Stimulated activated CD8-positive, alpha-beta memory T cell treated with anti-CD3 and anti-CD28 coated beads, Interleukin-7, amount 100 ng/mL, for 24 hours (primary cell): ENCODE data around the gene CDH23.
A peak's percentile ranks its signal among the peaks of the same experiment; 100 is the strongest.

Experiments
- DNase-seq: peaks from one replicate; pipeline ENCODE4 v3.0.0-alpha.2; 2020; ENCODE audit warnings: low read depth

The CDH23 gene

DNA sequence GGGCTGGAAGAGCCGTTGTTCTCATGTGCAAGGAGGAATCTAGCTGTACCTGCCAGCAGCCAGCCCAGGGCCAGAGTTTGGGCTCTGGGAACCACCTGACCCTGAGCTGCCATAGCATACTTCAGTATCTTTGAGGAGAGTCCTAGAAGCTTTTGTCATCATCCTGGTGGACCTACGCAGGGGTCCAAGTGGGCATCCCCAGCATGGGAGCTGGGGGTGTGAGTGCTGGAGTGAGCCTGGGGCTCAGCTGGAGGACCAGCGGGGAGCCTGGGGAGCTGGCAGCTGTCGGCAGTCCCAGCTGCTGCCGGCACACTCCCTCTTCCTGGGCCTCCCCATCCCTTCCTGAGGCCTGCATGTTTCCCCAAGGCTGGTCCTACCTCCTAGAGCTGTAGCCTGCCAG is 290.4 kb downstream of the CDH23 start:
- no peak for DNase-seq

DNA sequence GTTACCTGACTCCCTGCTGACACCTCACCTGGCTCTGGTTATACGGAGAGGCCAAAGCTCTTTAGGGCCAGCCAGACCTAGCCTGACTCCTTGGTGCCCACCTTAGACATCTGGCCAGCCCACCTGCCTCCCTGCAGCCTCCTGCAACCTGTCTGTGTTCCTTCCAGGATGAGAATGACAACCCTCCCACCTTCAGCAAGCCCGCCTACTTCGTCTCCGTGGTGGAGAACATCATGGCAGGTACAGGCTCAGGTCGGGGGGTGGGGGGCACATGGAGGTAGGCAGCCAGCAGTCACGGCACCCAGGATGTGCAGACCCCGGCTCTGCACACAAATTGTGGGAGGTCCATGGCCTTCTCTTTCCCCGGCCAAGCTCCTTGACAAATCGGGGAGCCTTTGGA is 290.8 kb downstream of the CDH23 start:
- DNase-seq, result no peak

DNA sequence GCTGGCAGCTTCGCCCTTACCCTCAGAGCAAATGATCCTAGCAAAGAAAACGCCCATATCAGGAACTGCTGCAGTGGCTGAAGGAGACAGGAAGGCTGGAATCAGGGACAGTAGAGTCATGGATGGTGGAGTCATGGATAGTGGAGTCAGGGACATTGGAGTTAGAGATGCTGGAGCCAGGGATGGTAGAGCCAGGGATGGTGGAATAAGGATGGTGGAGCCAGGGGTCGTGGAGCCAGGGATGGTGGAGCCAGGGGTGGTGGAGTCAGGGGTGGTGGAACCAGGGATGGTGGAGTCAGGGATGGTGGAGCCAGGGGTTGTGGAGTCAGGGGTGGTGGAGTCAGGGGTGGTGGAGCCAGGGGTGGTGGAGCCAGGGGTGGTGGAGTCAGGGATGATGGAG is 291.5 kb downstream of the CDH23 start:
- DNase-seq, result no peak

DNA sequence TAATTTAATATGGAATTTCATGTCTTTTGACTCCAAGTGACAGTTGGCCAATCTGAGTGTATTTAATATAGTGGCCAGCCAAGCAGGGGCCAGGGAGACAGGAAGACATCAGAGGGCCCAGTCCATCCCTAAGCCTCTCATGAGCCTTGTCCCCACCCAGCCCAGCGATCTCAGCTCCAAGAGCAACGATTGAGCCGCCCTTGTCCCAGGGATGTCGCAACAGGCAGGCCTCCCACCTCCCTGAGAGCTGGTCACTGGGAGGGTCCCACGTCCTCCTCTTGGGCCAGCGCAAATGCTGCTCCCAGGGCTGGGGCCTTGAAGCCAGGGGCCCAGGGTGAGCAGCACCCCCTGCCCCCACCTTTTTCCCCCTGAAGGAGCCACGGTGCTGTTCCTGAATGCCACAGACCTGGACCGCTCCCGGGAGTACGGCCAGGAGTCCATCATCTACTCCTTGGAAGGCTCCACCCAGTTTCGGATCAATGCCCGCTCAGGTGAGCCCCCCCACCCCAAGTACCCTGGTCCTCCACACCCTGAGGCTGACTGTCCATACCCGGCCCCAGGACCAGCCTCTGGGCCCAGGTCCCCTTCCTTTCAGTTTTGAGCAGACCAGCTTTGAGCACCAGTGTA is 293.5 kb downstream of the CDH23 start:
- no peak for DNase-seq

DNA sequence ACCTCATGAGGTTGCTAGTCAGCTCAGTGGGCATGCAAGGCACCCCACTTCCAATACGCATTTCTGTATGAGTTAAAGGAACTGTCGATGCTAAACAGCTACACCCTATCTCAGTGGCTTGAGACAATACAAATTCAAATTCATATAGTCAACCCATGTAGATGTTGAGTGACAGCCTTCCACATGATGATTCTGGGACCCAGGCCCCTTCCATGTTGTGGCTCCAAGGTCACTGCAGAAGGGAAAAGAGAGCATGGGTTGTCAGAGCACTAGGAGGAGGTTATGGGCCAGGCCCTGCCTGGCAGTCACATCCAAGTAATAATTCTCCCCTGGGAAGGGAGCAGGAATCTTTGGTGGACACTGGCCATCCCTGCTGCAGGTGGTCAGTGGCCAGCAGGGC is 294.7 kb downstream of the CDH23 start:
- no peak for DNase-seq

DNA sequence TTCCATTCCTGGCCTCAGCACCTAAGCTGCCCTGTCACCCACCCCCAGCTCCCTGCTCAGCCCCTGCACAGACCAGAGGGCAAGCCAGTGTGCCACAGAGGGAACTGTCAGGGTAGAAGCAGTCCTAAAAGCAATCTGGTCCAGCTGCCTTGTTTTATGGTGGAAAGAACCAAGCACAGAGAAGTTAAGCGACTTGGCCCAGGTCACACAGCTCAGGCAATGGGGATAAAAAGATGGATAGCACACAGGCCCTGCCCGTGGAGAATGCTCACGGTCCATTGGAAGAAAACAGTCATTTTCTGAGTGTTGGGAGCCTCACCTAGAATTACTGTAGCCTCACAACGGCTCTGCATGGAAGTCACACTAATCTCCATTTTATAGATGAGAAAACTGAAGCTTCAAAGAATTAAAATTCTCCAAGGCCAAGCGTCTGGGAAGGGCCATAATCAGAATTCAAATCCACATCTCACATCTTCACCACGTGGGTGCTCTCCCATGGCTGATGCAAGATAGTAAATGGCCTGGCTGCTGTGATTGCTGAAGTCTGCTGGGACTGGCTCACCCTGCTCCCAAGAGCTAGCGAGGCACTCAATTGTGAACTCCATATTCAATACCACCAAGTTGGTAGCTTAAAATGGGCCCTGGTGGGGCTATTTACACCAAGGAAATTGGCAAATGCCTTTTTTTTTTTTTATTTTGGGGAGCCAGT is 296.0 kb downstream of the CDH23 start:
- no peak for DNase-seq

DNA sequence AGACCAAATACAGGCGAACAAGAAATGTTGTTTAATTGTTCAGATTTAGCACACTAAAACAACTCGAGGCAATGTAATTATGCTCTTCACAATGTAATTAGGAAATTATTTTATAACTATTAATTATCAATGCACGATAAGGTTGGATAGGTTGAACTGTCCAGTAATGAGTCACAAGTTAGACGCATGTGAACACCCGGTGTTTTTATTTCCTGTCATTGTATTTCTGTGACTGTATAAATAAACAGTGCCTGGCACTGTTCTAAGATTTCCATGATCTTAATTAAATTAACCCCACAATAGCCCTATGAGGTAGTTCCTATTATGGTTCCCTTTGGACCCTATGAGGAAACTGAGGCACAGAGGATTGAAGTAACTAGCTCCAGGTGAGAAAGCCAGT is 296.7 kb downstream of the CDH23 start:
- no peak for DNase-seq

DNA sequence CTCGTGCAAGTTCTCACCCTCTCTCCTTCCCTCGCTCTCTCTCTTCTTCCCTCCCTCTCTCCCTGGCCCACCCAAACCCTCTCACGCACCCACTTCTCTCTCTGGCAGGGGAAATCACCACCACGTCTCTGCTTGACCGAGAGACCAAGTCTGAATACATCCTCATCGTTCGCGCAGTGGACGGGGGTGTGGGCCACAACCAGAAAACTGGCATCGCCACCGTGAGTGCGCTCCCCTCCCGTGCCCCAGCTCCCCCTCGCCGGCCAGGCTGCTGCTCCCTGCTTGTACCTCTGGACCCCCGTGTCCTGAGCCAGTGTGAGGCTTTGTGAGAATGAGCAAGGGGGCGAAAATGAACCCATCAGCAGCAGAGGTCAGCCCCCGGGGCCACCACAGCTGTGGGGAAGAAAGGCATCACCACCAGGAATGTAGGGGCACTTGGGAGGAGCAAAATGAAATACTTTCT is 297.4 kb downstream of the CDH23 start:
- no peak for DNase-seq

DNA sequence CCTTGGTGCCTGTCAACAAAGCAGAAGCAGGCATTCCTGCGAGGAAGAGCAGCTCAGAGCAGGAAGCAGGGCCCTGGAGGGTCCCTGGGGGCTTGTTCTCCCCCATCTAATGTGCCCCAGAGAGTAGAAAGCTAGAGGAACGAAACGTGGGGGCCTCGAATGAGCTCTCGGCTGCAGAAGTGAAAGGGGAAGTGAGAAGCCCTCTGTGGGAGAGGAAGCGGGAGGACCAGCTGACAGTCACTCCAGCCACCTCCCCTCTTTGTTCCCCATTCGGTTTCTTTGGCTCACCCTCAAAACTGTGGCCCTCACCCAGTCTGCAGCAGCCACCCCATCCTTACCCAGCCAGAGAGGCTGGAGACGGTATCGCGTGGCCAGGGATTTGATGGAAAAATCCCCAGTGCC is 297.8 kb downstream of the CDH23 start:
- no peak for DNase-seq

DNA sequence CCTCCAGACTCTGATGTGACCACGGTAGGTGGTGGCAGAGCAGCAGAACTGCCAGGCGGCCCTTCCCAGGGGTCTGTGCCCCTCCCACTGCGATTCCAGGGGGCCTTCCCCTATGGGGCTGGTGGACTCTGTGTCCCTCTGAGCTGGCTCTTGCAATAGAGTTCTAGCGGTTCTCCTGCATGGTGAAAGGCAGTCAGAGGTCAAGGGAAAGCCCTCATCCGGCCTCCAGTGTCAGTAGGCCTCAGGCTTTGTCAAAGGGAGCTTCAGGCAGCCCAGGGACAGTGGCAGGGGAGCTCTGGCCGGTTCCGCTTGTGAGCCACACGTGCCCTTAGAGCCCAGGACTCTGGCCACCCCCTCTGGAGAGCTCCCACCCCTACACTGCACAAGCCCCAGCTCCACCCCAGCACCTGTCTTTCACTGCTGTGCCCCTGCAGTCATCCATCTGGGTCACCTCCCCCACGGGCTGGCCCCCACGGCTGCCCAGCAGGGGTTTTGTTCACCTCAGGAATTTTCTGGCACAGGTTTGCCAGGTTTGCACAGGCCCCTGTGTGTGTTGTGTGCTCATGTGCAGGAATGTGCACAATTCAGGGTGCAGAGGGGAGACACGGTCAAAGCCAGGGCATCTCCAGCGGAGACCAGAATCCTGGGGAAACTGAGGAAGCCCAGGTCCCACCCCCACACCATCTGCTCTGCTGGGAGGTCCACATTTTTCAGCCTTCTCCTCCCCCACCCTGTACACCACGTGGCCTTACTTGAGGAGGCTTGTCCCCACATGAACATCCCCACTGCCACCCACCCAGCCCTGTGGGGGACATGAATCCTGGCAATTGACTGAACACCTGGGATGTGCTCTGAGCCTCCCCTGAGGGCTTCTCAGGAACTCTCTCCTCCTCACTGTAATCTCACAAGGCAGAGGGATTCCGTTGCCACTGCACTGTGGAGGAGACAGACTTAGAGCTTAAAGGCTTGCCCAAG is 299.1 kb downstream of the CDH23 start:
- DNase-seq, result no peak

DNA sequence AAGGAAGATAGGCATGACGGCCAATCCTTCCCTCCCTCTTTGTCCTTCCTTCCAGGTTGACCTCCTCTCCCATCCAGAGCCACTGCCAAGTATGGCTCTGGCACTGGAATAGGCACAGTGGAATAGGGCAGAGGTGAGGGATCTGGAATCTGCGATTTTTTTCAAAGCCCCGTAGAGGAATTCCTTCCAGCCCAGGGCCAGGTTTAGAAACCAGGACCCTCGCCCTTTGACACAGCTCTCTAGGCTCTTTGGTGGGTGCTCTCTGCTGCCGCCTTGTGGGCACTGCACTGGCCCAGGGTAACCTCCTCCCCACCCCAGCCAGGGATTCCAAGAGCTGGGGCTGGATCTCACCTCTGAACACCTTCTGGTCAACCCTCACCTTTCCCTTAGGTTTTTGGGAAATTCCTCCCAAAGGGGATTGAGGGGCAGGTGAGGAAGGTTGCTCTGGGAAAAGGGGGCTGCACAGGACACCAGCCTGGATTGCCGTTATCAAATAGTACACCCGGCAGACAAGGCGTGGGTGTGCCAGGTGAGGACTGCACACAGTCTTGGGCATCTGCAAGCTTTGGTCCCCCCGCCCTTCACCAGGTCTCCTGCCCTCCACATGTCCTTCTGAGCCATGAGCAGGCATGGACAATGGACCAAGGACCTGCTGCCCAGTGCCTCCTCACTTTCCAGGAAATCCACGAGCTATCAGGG is 300.1 kb downstream of the CDH23 start:
- peak; percentile 51 for DNase-seq

DNA sequence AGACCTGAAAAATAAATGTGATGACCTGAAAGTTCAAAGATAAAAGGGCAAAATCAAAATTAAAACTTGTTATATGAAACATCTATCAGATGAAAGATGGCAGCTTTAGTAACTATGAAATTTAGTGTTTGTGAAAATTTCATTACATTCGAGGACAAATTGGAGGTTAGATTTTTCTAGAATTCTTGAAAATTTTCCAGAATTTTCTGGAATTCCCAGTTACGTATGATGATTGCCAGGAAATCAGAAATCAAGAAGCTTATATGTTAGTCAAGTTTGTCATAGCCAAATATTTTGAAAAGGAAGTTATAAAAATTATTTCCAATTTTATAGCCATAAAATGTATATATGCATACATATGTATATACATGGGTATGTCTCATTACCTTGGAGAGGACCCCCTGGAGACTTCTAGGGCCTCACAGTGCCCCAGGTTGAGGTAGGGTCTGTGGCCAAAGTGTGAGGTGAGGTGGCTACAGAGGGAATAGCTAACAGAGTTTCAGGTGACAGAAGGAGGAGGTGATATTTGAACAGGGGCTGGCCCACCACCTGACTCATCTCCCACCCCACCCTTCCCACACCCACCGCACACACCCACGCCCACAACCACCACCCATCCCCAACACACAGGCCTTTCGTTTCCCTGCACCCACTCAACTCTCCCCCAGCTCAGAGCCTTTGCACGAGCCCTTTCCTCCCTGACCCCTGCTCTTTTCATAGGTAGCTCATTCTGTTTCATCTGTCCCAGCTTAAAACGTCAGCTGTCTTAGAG is 301.4 kb downstream of the CDH23 start:
- peak; percentile 28 for DNase-seq

DNA sequence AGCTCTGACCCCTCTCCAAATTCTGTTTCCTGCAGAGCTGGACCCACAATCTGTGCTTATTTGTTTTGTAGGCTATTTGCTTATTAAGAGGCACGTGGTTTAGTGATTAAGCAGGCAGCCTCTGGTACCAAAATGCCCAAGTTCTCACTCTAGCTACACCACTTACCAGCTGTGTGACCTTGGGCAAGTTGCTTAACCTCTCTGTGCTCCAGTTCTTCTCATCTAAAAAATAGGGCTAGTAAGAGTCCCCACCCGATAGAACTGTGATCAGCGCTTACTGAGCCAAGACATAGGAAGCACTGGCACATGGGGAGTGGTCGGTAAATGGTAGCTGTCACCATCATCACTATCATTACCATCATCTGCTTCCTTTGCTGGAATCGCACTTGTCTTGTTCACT is 302.0 kb downstream of the CDH23 start:
- no peak for DNase-seq

DNA sequence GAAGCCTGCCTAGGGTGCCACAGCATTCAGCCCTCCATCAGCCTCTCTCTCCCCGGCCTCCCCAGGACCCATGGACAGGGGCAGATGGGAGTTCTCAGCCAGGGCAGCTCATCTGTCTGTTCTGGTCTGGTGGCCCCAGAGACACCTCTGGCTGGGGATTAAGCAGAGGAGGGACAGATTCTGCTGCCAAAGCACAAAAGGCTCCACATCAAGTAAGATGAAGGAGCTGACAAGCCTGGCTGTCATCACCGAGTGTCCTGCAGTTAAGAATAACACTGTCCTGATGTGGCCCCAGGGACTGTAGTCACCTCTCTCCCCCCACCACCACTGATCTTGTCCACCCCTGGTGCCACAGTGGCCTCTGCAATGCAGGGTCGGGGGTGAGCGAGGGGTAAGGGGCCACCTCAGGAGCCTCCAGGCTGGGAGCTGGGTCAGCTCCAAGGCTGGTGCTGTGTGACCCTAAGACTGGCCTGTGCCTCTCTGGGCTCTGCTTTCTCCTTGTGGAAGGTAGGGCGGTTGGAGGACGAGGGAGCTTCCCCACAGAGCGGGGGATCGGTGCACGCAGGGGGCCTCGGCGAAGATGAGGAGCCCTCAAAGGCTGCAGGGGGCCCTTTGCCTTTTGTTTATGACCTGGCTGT is 304.1 kb downstream of the CDH23 start:
- no peak for DNase-seq

DNA sequence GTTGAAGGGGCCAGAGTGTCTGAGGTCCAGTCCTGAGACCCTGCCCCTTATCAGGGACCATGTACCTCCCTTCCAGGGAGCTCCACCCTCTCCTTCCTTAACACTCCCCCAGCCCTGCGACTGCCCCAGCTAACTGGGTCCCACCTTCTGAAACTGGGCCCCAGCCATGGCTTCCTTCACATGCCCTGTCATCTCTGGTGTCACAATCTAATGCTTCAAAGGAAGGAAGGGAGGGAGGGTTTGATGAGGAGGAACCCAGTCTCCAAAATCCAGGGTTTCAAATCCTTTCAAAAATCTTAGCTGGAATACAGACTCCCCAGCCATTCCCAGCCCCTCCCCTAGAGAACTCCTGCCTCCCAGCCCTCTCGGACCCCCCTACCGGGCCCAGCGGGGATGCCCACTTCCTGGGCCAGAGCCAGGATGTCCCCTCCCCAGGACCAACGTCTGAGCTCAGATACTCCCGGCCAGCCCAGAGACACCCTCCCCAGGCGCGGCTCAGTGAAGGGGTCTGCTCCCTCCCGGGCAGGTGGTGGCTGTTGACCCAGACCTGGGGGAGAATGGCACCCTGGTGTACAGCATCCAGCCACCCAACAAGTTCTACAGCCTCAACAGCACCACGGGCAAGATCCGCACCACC is 304.9 kb downstream of the CDH23 start:
- no peak for DNase-seq

DNA sequence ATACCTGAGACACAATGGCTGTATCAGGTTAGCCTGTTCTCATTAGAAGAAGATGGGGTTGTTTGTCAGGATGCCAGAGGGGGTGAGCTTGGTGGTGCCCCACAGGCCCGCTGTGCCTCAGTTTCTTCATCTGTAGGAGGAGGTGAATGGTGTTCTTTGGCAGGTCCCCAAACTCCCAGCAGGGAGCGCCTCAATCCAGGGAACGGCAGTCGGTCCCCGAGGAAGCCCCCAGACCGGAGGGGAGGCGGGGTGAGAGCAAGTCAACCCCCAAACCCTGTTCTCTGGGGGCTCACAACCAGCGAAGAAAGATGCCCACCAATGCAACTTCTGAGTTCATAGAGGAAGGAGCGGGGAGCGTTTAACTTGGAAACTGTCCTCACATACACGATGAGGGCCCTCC is 306.9 kb downstream of the CDH23 start:
- no peak for DNase-seq

DNA sequence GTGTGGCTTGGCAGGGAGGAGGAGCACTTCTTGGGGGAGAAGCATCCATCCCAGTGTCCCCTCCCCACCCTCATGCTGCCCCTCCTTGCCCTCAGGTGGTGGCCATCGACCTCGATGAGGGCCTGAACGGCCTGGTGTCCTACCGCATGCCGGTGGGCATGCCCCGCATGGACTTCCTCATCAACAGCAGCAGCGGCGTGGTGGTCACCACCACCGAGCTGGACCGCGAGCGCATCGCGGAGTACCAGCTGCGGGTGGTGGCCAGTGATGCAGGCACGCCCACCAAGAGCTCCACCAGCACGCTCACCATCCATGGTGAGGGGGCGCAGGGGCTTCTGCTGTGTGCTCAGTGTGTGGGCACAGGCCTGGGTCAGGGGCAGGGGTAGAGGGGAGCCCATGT is 308.1 kb downstream of the CDH23 start:
- no peak for DNase-seq

DNA sequence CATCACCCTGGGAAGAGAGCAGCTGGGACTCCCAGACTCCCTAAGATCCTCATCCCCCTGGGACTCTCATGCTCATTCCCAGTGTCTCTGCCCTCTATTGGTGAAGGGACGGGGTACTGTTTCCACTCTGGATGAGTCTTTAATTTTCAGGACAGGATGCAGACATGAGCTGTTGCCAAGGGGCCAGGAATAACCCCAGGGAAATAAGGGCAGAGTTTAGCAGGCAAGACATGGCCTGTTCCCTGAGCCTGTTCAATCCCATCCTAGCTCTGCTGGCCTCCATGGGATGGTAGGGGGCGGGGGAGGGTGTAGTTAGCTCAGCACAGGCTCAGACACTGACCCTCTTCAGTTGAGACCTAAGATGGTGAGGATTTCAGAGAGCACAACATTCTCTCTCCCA is 308.9 kb downstream of the CDH23 start:
- DNase-seq, result no peak

DNA sequence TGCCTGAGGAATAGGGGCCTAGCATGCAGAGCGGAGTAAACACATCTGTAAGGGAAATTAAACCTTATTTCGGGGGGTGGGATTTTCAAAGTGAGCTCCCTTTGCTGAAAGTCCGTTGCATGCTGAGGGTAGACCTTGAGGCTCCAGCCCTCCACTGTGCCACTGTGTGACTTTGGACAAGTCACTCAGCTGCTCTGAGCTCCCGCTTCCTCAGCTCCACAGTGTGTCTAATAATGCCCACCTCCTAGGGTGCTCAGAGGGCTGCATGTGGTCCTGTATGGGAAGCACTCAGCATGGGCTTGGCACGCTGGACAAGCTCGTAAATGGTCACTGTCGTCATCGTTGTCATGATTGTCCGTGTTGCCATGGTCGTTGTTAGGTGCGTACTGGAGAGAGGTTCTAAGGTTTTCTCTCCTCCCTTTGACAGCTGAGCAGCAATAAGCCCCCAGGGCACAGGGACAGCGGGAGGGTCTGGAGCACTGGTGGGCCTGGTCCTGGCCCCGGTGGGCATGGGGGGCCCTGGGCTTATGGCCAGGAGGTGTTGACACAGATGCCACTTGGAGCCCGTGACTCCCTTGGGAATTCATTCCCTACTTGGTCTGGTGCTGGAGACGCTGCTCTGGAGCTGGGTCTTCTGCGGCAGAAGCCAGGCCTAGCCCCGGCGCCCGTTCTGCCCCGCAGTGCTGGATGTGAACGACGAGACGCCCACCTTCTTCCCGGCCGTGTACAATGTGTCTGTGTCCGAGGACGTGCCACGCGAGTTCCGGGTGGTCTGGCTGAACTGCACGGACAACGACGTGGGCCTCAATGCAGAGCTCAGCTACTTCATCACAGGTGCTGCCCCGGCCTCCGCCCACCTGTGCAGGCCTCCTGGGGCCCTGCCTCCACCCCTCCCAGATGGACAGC is 309.7 kb downstream of the CDH23 start:
- DNase-seq, result no peak
